HG03064 (cell line): ENCODE results near the gene GCNT2.
"Not testable (repeated sequence)": the region's sequence is repeated elsewhere in the genome, so short reads cannot be mapped to it uniquely, and the experiment has no call there.

Source experiments
- ATAC-seq: cut with Tn5 transposase; IDR thresholded peaks from one replicate; pipeline ENCODE4 v1.9.1; 2021; ENCODE audit warnings: low read depth; ENCODE audit not compliant: unreplicated experiment

The GCNT2 gene

GRCh38 chr6:10655508-10656055 lies 134.4 kb downstream of the GCNT2 start:
- ATAC-seq: no peak

DNA sequence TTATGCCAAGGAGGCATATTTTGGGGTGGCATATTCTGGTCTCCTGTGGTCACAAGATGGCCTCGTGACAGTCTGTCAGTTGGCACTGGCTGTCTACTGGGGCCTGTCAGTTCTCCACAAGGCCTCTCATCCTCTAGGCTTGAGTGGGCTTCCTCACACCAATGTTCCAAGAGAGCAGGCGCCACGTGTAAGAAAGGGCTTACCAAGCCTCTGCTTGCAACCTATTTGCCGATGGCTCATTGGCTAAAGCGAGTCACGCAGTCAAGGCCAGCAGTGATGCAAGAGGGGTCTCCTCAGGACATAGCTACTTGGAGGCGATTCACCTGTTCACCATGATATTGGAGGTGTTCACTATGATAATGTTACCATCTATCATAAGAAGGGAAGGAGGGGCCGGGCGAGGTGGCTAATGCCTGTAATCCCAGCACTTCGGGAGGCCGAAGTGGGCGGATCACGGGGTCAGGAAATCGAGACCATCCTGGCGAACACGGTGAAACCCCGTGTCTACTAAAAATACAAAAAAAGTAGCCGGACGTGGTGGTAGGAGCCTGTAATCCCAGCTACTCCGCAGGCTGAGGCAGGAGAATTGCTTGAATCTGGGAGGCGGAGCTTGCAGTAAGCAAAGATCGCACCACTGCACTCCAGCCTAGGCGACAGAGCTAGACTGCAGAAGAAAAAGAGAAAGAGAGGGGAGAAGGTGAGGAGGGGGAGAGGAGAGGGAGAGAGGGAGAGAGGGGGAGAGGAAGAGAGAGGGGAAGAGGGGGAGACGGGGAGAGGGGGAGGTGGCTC lies 138.0 kb downstream of the GCNT2 start:
- ATAC-seq: no peak

DNA sequence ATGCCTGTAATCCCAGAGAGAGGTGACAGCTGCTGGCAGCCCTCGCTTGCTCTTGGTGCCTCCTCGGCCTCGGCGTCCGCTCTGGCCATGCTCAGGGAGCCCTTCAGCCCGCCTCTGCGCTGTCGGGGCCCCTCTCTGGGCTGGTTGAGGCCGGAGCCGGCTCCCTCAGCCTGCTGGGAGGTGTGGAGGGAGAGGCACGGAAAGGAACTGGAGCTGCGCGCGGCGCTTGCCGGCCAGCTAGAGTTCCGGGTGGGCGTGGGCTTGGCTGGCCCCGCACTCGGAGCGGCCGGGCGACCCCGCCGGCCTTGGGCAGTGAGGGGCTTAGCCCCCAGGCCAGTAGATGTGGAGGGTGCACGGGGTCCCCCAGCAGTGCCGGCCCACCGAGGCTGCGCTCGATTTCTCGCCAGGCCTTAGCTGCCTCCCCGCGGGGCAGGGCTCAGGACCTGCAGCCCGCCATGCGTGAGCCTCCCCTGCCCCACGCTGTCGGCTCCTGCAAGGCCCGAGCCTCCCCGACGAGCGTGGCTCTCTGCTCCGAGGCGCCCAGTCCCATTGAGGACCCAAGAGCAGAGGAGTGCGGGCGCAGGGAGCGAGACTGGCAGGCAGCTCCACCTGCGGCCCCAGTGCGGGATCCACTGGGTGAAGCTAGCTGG lies 138.7 kb downstream of the GCNT2 start:
- no peak for ATAC-seq

- ATAC-seq: not testable (repeated sequence)
These were observed 139.5 kb downstream of the GCNT2 start for GRCh38 chr6:10660431-10661191.

DNA sequence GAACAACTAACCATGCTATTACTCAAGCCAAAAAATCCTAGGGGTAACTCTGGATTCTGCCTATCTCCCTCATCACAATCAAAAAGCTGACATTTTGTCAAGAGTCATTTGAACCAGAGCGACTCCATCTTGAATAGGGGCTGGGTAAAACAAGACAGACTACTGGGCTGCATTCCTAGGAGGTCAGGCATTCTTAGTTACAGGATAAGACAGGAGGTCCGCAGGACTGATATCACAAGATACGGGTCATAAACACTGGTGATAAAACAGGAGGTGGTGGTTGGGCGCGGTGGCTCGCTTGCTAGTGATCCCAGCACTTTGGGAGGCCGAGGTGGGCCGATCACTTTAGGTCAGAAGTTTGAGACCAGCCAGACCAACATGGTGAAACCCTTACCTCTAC lies 141.1 kb downstream of the GCNT2 start:
- ATAC-seq: no peak

- ATAC-seq: no peak
These were observed 141.6 kb downstream of the GCNT2 start for GRCh38 chr6:10662742-10663141.

GRCh38 chr6:10665595-10665994 lies 144.4 kb downstream of the GCNT2 start:
- not testable (repeated sequence) for ATAC-seq

- ATAC-seq: no peak
These were observed 147.2 kb downstream of the GCNT2 start for GRCh38 chr6:10668126-10668917.

DNA sequence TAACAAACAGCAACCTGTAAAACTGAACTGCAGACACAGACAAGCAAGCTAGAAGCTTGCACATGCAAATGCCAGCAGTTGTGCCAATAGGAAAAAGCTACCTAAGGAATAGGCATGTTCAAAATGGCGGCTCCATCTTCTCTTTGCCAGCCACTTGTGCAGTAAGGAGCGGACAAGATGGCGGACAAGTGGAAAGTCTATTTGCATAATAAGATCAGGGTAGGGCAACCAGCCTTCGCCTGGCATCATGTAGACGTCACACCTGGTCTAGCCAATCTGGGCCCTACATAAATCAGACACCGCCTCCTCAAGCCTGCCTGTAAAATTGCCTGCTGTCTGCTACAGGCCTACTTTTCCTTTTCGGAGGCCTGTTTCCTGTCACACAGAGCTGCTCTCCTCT lies 155.3 kb downstream of the GCNT2 start:
- ATAC-seq: no peak

GRCh38 chr6:10678456-10678855 lies 157.3 kb downstream of the GCNT2 start:
- ATAC-seq: no peak
